H1 (cell line): ENCODE data around the gene OGDH. TPM values are rescaled to one million over a fixed set of nuclear protein-coding genes. Genes with fewer than 3 reads are reported as not detected.

Experiments used
- CTCF ChIA-PET: fragments of 300-600 bp; sonication (Branson Sonifier 250); formaldehyde crosslinking; loops from one replicate; lab custom pipeline; 2021; ENCODE audit not compliant: partially characterized antibody; lab: Charles Lee
- POLR2A ChIA-PET: fragments of 300-600 bp; sonication (Branson Sonifier 250); formaldehyde crosslinking; loops from one replicate; lab custom pipeline; 2021; ENCODE audit warnings: inconsistent platforms; ENCODE audit not compliant: partially characterized antibody; lab: Charles Lee
- DNase-seq, 2 experiments: peaks; one replicate each; pipeline versions ENCODE4 v3.0.0 to v3.0.0-alpha.2; 2010 to 2022; ENCODE audit warnings: low spot score in 2 of 2, low read depth in 1 of 2, mixed read lengths in 1 of 2
- FAIRE-seq: peaks from 2 replicates; lab custom pipeline; 2011; peaks lifted over from hg19 to GRCh38; lab: Jason Lieb, UNC
- H2AFZ ChIP-seq: 2 replicates; pipeline ENCODE4 v1.8.1; 2012; ENCODE audit warnings: low read length, inconsistent platforms
- H2AK5ac ChIP-seq: 2 replicates; pipeline ENCODE4 v1.6.1; 2013; ENCODE audit warnings: low read depth, low read length
- H2BK120ac ChIP-seq: replicated peaks from 2 replicates; pipeline ENCODE3; 2013; ENCODE audit warnings: low read depth, low read length, inconsistent platforms
- H2BK12ac ChIP-seq: 2 replicates; pipeline ENCODE4 v1.6.1; 2013; ENCODE audit warnings: low read depth, low read length
- H2BK15ac ChIP-seq: 2 replicates; pipeline ENCODE4 v1.6.1; 2013; ENCODE audit warnings: low read length
- H2BK20ac ChIP-seq: 2 replicates; pipeline ENCODE4 v1.6.1; 2013; ENCODE audit warnings: low read length
- H2BK5ac ChIP-seq: 2 replicates; pipeline ENCODE4 v1.6.1; 2013; ENCODE audit warnings: low read depth, low read length
- H3K14ac ChIP-seq: 2 replicates; pipeline ENCODE4 v1.6.1; 2013; ENCODE audit warnings: inconsistent platforms; ENCODE audit not compliant: insufficient read length
- H3K18ac ChIP-seq: 2 replicates; pipeline ENCODE4 v1.6.1; 2013; ENCODE audit warnings: low read length; ENCODE audit errors: extremely low read depth
- H3K23ac ChIP-seq: 2 replicates; pipeline ENCODE4 v1.6.1; 2013; ENCODE audit warnings: inconsistent platforms; ENCODE audit not compliant: insufficient read length
- H3K23me2 ChIP-seq: 2 replicates; pipeline ENCODE4 v1.6.1; 2013; ENCODE audit warnings: low read depth, low read length
- H3K27ac ChIP-seq: 2 replicates; pipeline ENCODE4 v1.6.1; 2011; ENCODE audit warnings: low read depth, low read length, inconsistent platforms
- H3K27me3 ChIP-seq, 4 experiments: replicated peaks in 1 of 4; 1 replicate in 1 of 4; 2 replicates in 3 of 4; pipeline versions ENCODE4 v1.6.1 to v1.8.1; 2011 to 2013; ENCODE audit warnings: low read length in 3 of 4, mild to moderate bottlenecking in 3 of 4, inconsistent platforms in 2 of 4, mixed read lengths in 2 of 4, moderate library complexity in 1 of 4; ENCODE audit not compliant: control insufficient read depth in 3 of 4, insufficient read depth in 3 of 4; ENCODE audit errors: extremely low read depth in 1 of 4
- H3K36me3 ChIP-seq, 4 experiments: 2 replicates each; pipeline versions ENCODE4 v1.6.1 to v1.8.1; 2011 to 2013; ENCODE audit warnings: mild to moderate bottlenecking in 4 of 4, low read length in 3 of 4, moderate library complexity in 2 of 4, control low read depth in 1 of 4, inconsistent platforms in 1 of 4; ENCODE audit not compliant: insufficient read depth in 4 of 4, control insufficient read depth in 2 of 4
- H3K4ac ChIP-seq: replicated peaks from 2 replicates; pipeline ENCODE3; 2013; ENCODE audit warnings: low read length, low read depth, mixed read lengths, inconsistent platforms; ENCODE audit not compliant: insufficient read length
- H3K4me1 ChIP-seq, 4 experiments: replicated peaks in 1 of 4; 1 replicate in 1 of 4; 2 replicates in 3 of 4; pipeline versions ENCODE4 v1.6.1 to v1.8.1; 2011 to 2013; ENCODE audit warnings: low read length in 3 of 4, inconsistent platforms in 2 of 4, mixed read lengths in 1 of 4; ENCODE audit not compliant: insufficient read depth in 4 of 4, control insufficient read depth in 3 of 4
- H3K4me2 ChIP-seq, 2 experiments: 2 replicates each; pipeline versions ENCODE4 v1.6.1 to v1.8.1; 2011 to 2013; ENCODE audit warnings: low read depth in 2 of 2, low read length in 2 of 2, control low read depth in 1 of 2, inconsistent platforms in 1 of 2, mild to moderate bottlenecking in 1 of 2; ENCODE audit not compliant: insufficient read depth in 1 of 2
- H3K4me3 ChIP-seq, 4 experiments: fragments of 200-600, 300-600 bp in 1 of 4; sonication (generic), shearing (Covaris generic), sonication (Bioruptor Twin) in 1 of 4; 2 replicates each; pipeline versions ENCODE4 v1.5.1 to v1.8.1; 2011 to 2016; ENCODE audit warnings: low read length in 4 of 4, low read depth in 3 of 4, control low read depth in 2 of 4, inconsistent platforms in 2 of 4, mild to moderate bottlenecking in 2 of 4, mixed read lengths in 1 of 4, moderate library complexity in 1 of 4; ENCODE audit not compliant: insufficient read depth in 2 of 4; ENCODE audit errors: extremely low read depth in 1 of 4
- H3K56ac ChIP-seq: replicated peaks from 2 replicates; pipeline ENCODE3; 2013; ENCODE audit warnings: low read depth, mild to moderate bottlenecking, mixed read lengths, low read length, inconsistent platforms; ENCODE audit not compliant: insufficient read length
- H3K79me1 ChIP-seq: 2 replicates; pipeline ENCODE4 v1.6.1; 2013; ENCODE audit warnings: low read depth, low read length, control low read depth
- H3K79me2 ChIP-seq, 2 experiments: 2 replicates each; pipeline versions ENCODE4 v1.6.1 to v1.8.1; 2012 to 2013; ENCODE audit warnings: low read length in 2 of 2, mild to moderate bottlenecking in 2 of 2, inconsistent platforms in 1 of 2; ENCODE audit not compliant: insufficient read depth in 2 of 2, control insufficient read depth in 1 of 2
- H3K9ac ChIP-seq, 4 experiments: replicated peaks in 1 of 4; 1 replicate in 1 of 4; 2 replicates in 3 of 4; pipeline versions ENCODE4 v1.6.1 to v1.8.1; 2011 to 2013; ENCODE audit warnings: low read depth in 3 of 4, low read length in 3 of 4, control low read depth in 2 of 4, mild to moderate bottlenecking in 2 of 4, moderate library complexity in 2 of 4, inconsistent platforms in 1 of 4; ENCODE audit errors: extremely low read depth in 1 of 4
- H3K9me3 ChIP-seq, 2 experiments: 2 replicates each; pipeline versions ENCODE4 v1.6.1 to v1.8.1; 2012 to 2013; ENCODE audit warnings: mild to moderate bottlenecking in 2 of 2, moderate library complexity in 2 of 2, control low read depth in 1 of 2, inconsistent platforms in 1 of 2, low read depth in 1 of 2, low read length in 1 of 2, mixed read lengths in 1 of 2; ENCODE audit not compliant: insufficient read depth in 2 of 2
- H4K20me1 ChIP-seq, 2 experiments: replicated peaks in 1 of 2; 2 replicates each; pipeline versions ENCODE3 to v1.8.1; 2011 to 2013; ENCODE audit warnings: inconsistent platforms in 2 of 2, low read length in 2 of 2, mild to moderate bottlenecking in 1 of 2; ENCODE audit not compliant: insufficient read depth in 2 of 2, control insufficient read depth in 1 of 2
- H4K5ac ChIP-seq: 2 replicates; pipeline ENCODE4 v1.6.1; 2013; ENCODE audit warnings: low read length, low read depth, mixed read lengths, inconsistent platforms; ENCODE audit not compliant: insufficient read length
- H4K8ac ChIP-seq: 2 replicates; pipeline ENCODE4 v1.8.0; 2013; ENCODE audit warnings: mild to moderate bottlenecking, moderate library complexity, low read length, inconsistent platforms; ENCODE audit not compliant: insufficient read depth; ENCODE audit errors: extremely low read depth
- H4K91ac ChIP-seq: replicated peaks from 2 replicates; pipeline ENCODE3; 2013; ENCODE audit warnings: low read length, mixed read lengths, inconsistent platforms; ENCODE audit not compliant: insufficient read length
- BACH1 ChIP-seq: IDR thresholded peaks from 2 replicates; pipeline ENCODE4 v1.6.1; 2012; ENCODE audit warnings: low read length, improper control_type of control experiment
- E2F6 ChIP-seq: IDR thresholded peaks from 2 replicates; pipeline ENCODE4 v1.6.1; 2012; ENCODE audit warnings: inconsistent platforms
- JUN ChIP-seq: IDR thresholded peaks from 2 replicates; pipeline ENCODE4 v1.6.1; 2011; ENCODE audit warnings: low read depth, mild to moderate bottlenecking, improper control_type of control experiment, low read length
- KDM5A ChIP-seq: fragments of 200-600 bp; IDR thresholded peaks from 2 replicates; pipeline ENCODE4 v1.7.1; 2012; ENCODE audit warnings: mild to moderate bottlenecking, low read length, inconsistent platforms, mixed read lengths
- MAX ChIP-seq: IDR thresholded peaks from 2 replicates; pipeline ENCODE4 v1.6.1; 2012; ENCODE audit warnings: inconsistent platforms
- PHF8 ChIP-seq: fragments of 200-600 bp; sonication (generic); conservative IDR thresholded peaks from 2 replicates; pipeline ENCODE4 v1.7.1; 2012; ENCODE audit warnings: low read depth, mild to moderate bottlenecking, inconsistent platforms, low read length, moderate library complexity
- TBP ChIP-seq: IDR thresholded peaks from 2 replicates; pipeline ENCODE4 v1.6.1; 2011; ENCODE audit warnings: low read depth, low read length, improper control_type of control experiment
- WGBS, 2 experiments: shearing (Covaris generic) in 1 of 2; methylation state at CpG; one replicate each; pipeline versions ENCODE4 v1.1.6 to v1.1.7; 2013 to 2015; ENCODE audit warnings: low lambda C conversion rate in 2 of 2, mixed read lengths in 2 of 2, inconsistent platforms in 1 of 2, low coverage in 1 of 2, missing lambda C conversion rate in 1 of 2; ENCODE audit not compliant: insufficient replicate concordance in 2 of 2, insufficient coverage in 1 of 2, insufficient read length in 1 of 2; ENCODE audit errors: extremely low coverage in 1 of 2, missing lambda C conversion rate in 1 of 2; 5-methylcytosine and 5-hydroxymethylcytosine counted together
- polyA plus RNA-seq, 7 experiments: library from polyadenylated mRNA; depleted of rRNA in 3 of 7; stranded (reverse) in 5 of 7; unstranded in 2 of 7; fragments of >200 nt in 5 of 7; fragments of 200-250 nt in 2 of 7; gene quantifications; 1 replicate in 5 of 7; 2 replicates in 1 of 7; 4 replicates in 1 of 7; pipeline versions ENCODE4 v1.2.1 to v1.2.3, GENCODE V29; 2011 to 2013; ENCODE audit warnings: missing spikeins in 2 of 7, mixed read lengths in 2 of 7
- total RNA-seq: library from RNA; stranded (reverse); fragmentation: NEBNext Ultra II Directional; extraction: Animal tissue kit (Norgen Biotek cat#: 25700); gene quantifications from 2 replicates; pipeline ENCODE4 v1.2.1, GENCODE V29; 2021

The OGDH gene
- total and polyA plus RNA-seq, 2 of the 8 experiments (the other 6 are each of a cell fraction or from before 2014, with no cell fraction given): 71.6 to 91.6 TPM

- no peaks in the 10 kb centered on the region for H3K23me2 ChIP-seq
- CTCF ChIA-PET: interaction anchor here (0.8 to 10.2 kb wide), 24 partner anchors 8 to 357 kb away, joined by 3 to 98 read pairs (median 5); partner anchors contain the start of genes DDX56, NPC1L1 and NUDCD3
- no peak overlapping the region for H3K9ac ChIP-seq
- H4K5ac ChIP-seq: no peak overlapping the region
- WGBS, 2 experiments: 97% methylated on average over 2 of the region's 2 CpGs; no CpG with 5 or more reads in 1 of the 2 experiments
- H2BK5ac ChIP-seq: no peak overlapping the region
- no peak overlapping the region for H3K4me2 ChIP-seq
- peaks cover 27 to 44% (median 38%) of the 10 kb centered on the region in 4 experiments for H3K36me3 ChIP-seq
- H2AFZ ChIP-seq: no peak overlapping the region
- H4K8ac ChIP-seq: no peak overlapping the region
- no peak for DNase-seq
- no peaks in the 10 kb centered on the region for H3K9me3 ChIP-seq
- no peak overlapping the region for H3K14ac ChIP-seq
- H3K27ac ChIP-seq: no peak overlapping the region
- no peak for FAIRE-seq
- H4K91ac ChIP-seq: no peak overlapping the region
- no peak overlapping the region for H3K4ac ChIP-seq
- H2BK120ac ChIP-seq: no peak overlapping the region
- no peaks in the 10 kb centered on the region for H3K79me1 ChIP-seq
- no peak overlapping the region for H3K56ac ChIP-seq
- H3K4me3 ChIP-seq: no peak overlapping the region
- no peak overlapping the region for H2BK15ac ChIP-seq
- H3K23ac ChIP-seq: no peak overlapping the region
- H2BK12ac ChIP-seq: no peak overlapping the region
- H4K20me1 ChIP-seq: peaks cover 2 to 26% of the 10 kb centered on the region in 2 experiments
- no peak overlapping the region for H3K18ac ChIP-seq
- H3K79me2 ChIP-seq: no peaks in the 10 kb centered on the region; a peak in 1 of 4 replicates
- no peak overlapping the region for H2BK20ac ChIP-seq
- H3K4me1 ChIP-seq: no peaks in the 10 kb centered on the region; a peak in 1 of 7 replicates
- POLR2A ChIA-PET: interaction anchor here (0.5 to 8.3 kb wide), 13 partner anchors 7 to 241 kb away, joined by 3 to 89 read pairs (median 5); partner anchors contain the start of genes DDX56, NUDCD3 and TMED4
- no peaks in the 10 kb centered on the region; a peak in 1 of 7 replicates for H3K27me3 ChIP-seq
- no peak overlapping the region for H2AK5ac ChIP-seq
- no peak for TF ChIP-seq JUN
- TF ChIP-seq KDM5A: no peak
- no peak for TF ChIP-seq BACH1
- TF ChIP-seq TBP: no peak
- TF ChIP-seq E2F6: no peak
- TF ChIP-seq PHF8: no peak
- no peak for TF ChIP-seq MAX
Measured at GRCh38 chr7:44564606-44565005, 41.8 kb upstream of the OGDH start.
